NCI-H460 (cell line): ENCODE results near the gene TMEM45B. TPM values are rescaled to one million over a fixed set of nuclear protein-coding genes. Genes with fewer than 3 reads are reported as not detected.
A peak's percentile ranks its signal among the peaks of the same experiment; 100 is the strongest.

ENCODE experiments used
- DNase-seq: peaks from one replicate; pipeline ENCODE4 v3.0.0-alpha.2; 2016; ENCODE audit warnings: low read depth; ENCODE audit errors: extremely low read depth
- small RNA-seq, 2 experiments: library from RNA; depleted of rRNA; stranded (forward); fragments of <200 nt; gene quantifications; one replicate each; pipeline ENCODE3, GENCODE V24; 2014
- total RNA-seq: library from RNA; depleted of rRNA; stranded (reverse); fragments of >200 nt; shearing (Covaris generic); gene quantifications from 2 replicates; pipeline ENCODE4 v1.2.3, GENCODE V29; 2014; rRNA removed

TMEM45B gene
- total RNA-seq, 1 experiment from 2014 or later = not detected

- peak; percentile 60 for DNase-seq
Measured at GRCh38 chr11:129895126-129896041, 79.7 kb downstream of the TMEM45B start, which contains the start of gene NFRKB. Gene NFRKB, minus strand, starts transcription at chr11:129895578. Its CDS starts 2,729 bp downstream, at chr11:129892849.

GRCh38 chr11:129896062-129896461, 80.4 kb downstream of the TMEM45B start:
- DNase-seq = no peak

DNA sequence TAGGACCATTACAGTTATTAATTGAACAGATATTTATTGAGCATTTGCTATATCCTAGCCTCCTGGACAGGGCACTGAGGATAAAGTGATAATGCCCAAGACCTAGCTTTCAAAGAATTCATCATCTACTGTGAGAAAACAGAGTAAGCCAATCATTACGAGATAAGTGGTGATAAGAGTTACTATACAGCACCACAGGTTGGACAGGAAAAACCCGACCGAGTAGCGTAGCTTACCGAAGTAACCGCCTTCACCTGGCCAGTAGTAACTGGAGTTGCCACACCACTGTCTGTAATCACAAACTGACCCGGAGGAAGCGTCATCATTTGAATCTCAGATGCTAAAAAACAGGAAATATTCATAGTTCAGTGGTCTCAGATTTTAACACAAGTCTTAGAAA, 89.8 kb downstream of the TMEM45B start:
- no peak for DNase-seq

Small RNAs within 50 kb of the gene (small RNA-seq; reads per million reads assigned to genes)
- gene AP003327.1 = 0 reads per million in 2 experiments

Other genes with a start within 250 kb of the TMEM45B start
- gene NFRKB, start 79.7 kb downstream of the TMEM45B start, total RNA-seq = 11.4 and 15.4 TPM in 2 replicates
- gene PRDM10, start 187.0 kb downstream of the TMEM45B start, total RNA-seq = 3.9 and 4.8 TPM in 2 replicates